CD14-positive monocyte (primary cell): ENCODE data around the gene PROM2. TPM values are rescaled to one million over a fixed set of nuclear protein-coding genes. Genes with fewer than 3 reads are reported as not detected.

Experiments used
- DNase-seq, 3 donors: peaks; one replicate each; pipeline ENCODE4 v3.0.0-alpha.2; 2011 to 2022
- H2AFZ ChIP-seq: 2 replicates; pipeline ENCODE4 v1.6.0; 2012; ENCODE audit warnings: mild to moderate bottlenecking, low read depth, low read length, inconsistent platforms; ENCODE audit not compliant: insufficient read depth, poor library complexity, severe bottlenecking
- H3K27ac ChIP-seq, 2 donors: 1 replicate in 1 of 2; 2 replicates in 1 of 2; pipeline ENCODE4 v1.5.1; 2012 to 2013; ENCODE audit warnings: low read length in 2 of 2, control low read depth in 1 of 2, inconsistent platforms in 1 of 2, low read depth in 1 of 2, mild to moderate bottlenecking in 1 of 2
- H3K27me3 ChIP-seq, 2 donors: one replicate each; pipeline versions ENCODE4 v1.6.0 to v1.6.1; 2011 to 2013; ENCODE audit warnings: low read length in 2 of 2; ENCODE audit not compliant: control insufficient read depth in 2 of 2, insufficient read depth in 2 of 2
- H3K36me3 ChIP-seq, 2 donors: replicated peaks in 1 of 2; 1 replicate in 1 of 2; 2 replicates in 1 of 2; pipeline versions ENCODE4 v1.5.1 to v1.6.1; 2012 to 2013; ENCODE audit warnings: low read length in 2 of 2, control low read depth in 1 of 2, inconsistent platforms in 1 of 2, mild to moderate bottlenecking in 1 of 2; ENCODE audit not compliant: insufficient read depth in 2 of 2, control insufficient read depth in 1 of 2
- H3K4me1 ChIP-seq, 2 donors: 1 replicate in 1 of 2; 2 replicates in 1 of 2; pipeline versions ENCODE4 v1.5.1 to v1.6.1; 2012 to 2013; ENCODE audit warnings: low read length in 2 of 2, control low read depth in 1 of 2, inconsistent platforms in 1 of 2, mild to moderate bottlenecking in 1 of 2, moderate library complexity in 1 of 2; ENCODE audit not compliant: insufficient read depth in 2 of 2, control insufficient read depth in 1 of 2
- H3K4me2 ChIP-seq: replicated peaks from 2 replicates; pipeline ENCODE3; 2012; ENCODE audit warnings: low read length, moderate library complexity, mild to moderate bottlenecking; ENCODE audit not compliant: poor library complexity, severe bottlenecking; ENCODE audit errors: extremely low read depth
- H3K4me3 ChIP-seq, 3 experiments: fragments of 200-600 bp in 1 of 3; sonication (generic) in 1 of 3; replicated peaks in 1 of 3; 1 replicate in 2 of 3; 2 replicates in 1 of 3; pipeline ENCODE4 v1.5.1; 2011 to 2013; ENCODE audit warnings: low read length in 3 of 3, mild to moderate bottlenecking in 3 of 3, control low read depth in 2 of 3, low read depth in 2 of 3, inconsistent platforms in 1 of 3, moderate library complexity in 1 of 3
- H3K79me2 ChIP-seq: 2 replicates; pipeline ENCODE4 v1.6.0; 2012; ENCODE audit warnings: mild to moderate bottlenecking, control low read depth, inconsistent platforms, low read length, moderate library complexity; ENCODE audit not compliant: insufficient read depth
- H3K9ac ChIP-seq: 2 replicates; pipeline ENCODE4 v1.6.0; 2017; ENCODE audit warnings: low read length, mild to moderate bottlenecking; ENCODE audit not compliant: insufficient read depth, poor library complexity, severe bottlenecking
- H3K9me3 ChIP-seq, 2 donors: replicated peaks in 1 of 2; 1 replicate in 1 of 2; 2 replicates in 1 of 2; pipeline versions ENCODE4 v1.5.1 to v1.6.1; 2012 to 2013; ENCODE audit warnings: low read length in 2 of 2, control low read depth in 1 of 2; ENCODE audit not compliant: control insufficient read depth in 1 of 2, insufficient read depth in 1 of 2
- H4K20me1 ChIP-seq: 2 replicates; pipeline ENCODE4 v1.6.0; 2012; ENCODE audit warnings: mild to moderate bottlenecking, low read length, control low read depth, moderate library complexity; ENCODE audit not compliant: insufficient read depth
- H3K27ac Mint-ChIP-seq, 7 donors: one replicate each; pipeline ENCODE4 v1.8.0; 2020; ENCODE audit warnings: mild to moderate bottlenecking in 7 of 7, mixed read lengths in 7 of 7, moderate library complexity in 6 of 7, inconsistent platforms in 2 of 7
- H3K27me3 Mint-ChIP-seq, 3 donors: one replicate each; pipeline ENCODE4 v1.8.0; 2021 to 2022; ENCODE audit warnings: low read depth in 3 of 3, mild to moderate bottlenecking in 3 of 3, mixed read lengths in 3 of 3, moderate library complexity in 3 of 3, inconsistent platforms in 1 of 3
- H3K36me3 Mint-ChIP-seq, 2 donors: one replicate each; pipeline ENCODE4 v1.8.0; 2020; ENCODE audit warnings: mixed read lengths in 2 of 2, inconsistent platforms in 1 of 2, mild to moderate bottlenecking in 1 of 2
- H3K4me1 Mint-ChIP-seq: one replicate; pipeline ENCODE4 v1.8.0; 2020; ENCODE audit warnings: mild to moderate bottlenecking, mixed read lengths
- H3K4me3 Mint-ChIP-seq, 2 donors: one replicate each; pipeline ENCODE4 v1.8.0; 2020; ENCODE audit warnings: mild to moderate bottlenecking in 2 of 2, mixed read lengths in 2 of 2, moderate library complexity in 1 of 2
- H3K9me3 Mint-ChIP-seq, 7 donors: one replicate each; pipeline ENCODE4 v1.8.0; 2020 to 2022; ENCODE audit warnings: mixed read lengths in 7 of 7, mild to moderate bottlenecking in 6 of 7, moderate library complexity in 6 of 7, inconsistent platforms in 2 of 7
- CTCF ChIP-seq: fragments of 200-600 bp; IDR thresholded peaks from one replicate; pipeline ENCODE4 v1.8.0; 2022; ENCODE audit warnings: antibody characterized with exemption, mild to moderate bottlenecking
- WGBS: methylation state at CpG from one replicate; pipeline ENCODE4 v1.1.5; 2013; ENCODE audit warnings: missing lambda C conversion rate; ENCODE audit not compliant: insufficient coverage; 5-methylcytosine and 5-hydroxymethylcytosine counted together
- intact Hi-C, 2 donors: fragments of 100-400 bp; cut with micrococcal nuclease; formaldehyde crosslinking; loops; one replicate each; pipeline versions ENCODE4 v1.15.0 to v1.15.1; 2023
- polyA plus RNA-seq, 3 donors: library from polyadenylated mRNA; depleted of rRNA in 1 of 3; unstranded in 2 of 3; stranded (reverse) in 1 of 3; fragments of 300-500 nt in 2 of 3; fragments of >200 nt in 1 of 3; fragmentation: Illumina TruSeq in 2 of 3; gene quantifications; 1 replicate in 2 of 3; 2 replicates in 1 of 3; pipeline ENCODE4 v1.2.3, GENCODE V29; 2012 to 2021

PROM2 gene
- polyA plus RNA-seq, 3 donors: 0.41 TPM; not detected in 2

GRCh38 chr2:95272299-95272751 is 1.9 kb upstream of the PROM2 start:
- H3K36me3 Mint-ChIP-seq: no peaks in the 10 kb centered on the region

GRCh38 chr2:95272781-95273180 is 1.5 kb upstream of the PROM2 start:
- Histone ChIP-seq H3K9me3 (no peaks in the 10 kb centered on the region), H3K36me3 (no peaks in the 10 kb centered on the region), H3K4me3 (no peak overlapping the region), H3K27me3 (no peaks in the 10 kb centered on the region), H3K4me2 (no peak overlapping the region), H3K9ac (no peak overlapping the region), H3K79me2 (no peaks in the 10 kb centered on the region), H3K27ac (no peak overlapping the region), H2AFZ (peak overlapping the region; percentile 31), H3K4me1 (no peaks in the 10 kb centered on the region), H4K20me1 (no peaks in the 10 kb centered on the region)
- peaks cover 0 to 1% (median 0%) of the 10 kb centered on the region in 7 donors for H3K9me3 Mint-ChIP-seq
- intact Hi-C loops: no loop called here
- no peak overlapping the region for H3K27ac Mint-ChIP-seq
- H3K4me1 Mint-ChIP-seq: no peaks in the 10 kb centered on the region
- H3K36me3 Mint-ChIP-seq: no peaks in the 10 kb centered on the region
- WGBS: no CpG with 5 or more reads among the region's 1 CpG
- H3K4me3 Mint-ChIP-seq: no peak overlapping the region
- DNase-seq: no peak
- peaks cover 0 to 6% (median 5%) of the 10 kb centered on the region in 3 donors for H3K27me3 Mint-ChIP-seq
- no peak for TF ChIP-seq CTCF

More at GRCh38 chr2:95272299-95272751, 1.9 kb upstream of the PROM2 start:
- Histone ChIP-seq H3K79me2 (no peaks in the 10 kb centered on the region), H3K4me2 (no peak overlapping the region), H3K9ac (no peak overlapping the region), H3K27ac (no peak overlapping the region), H2AFZ (no peak overlapping the region), H3K36me3 (no peaks in the 10 kb centered on the region), H4K20me1 (no peaks in the 10 kb centered on the region), H3K27me3 (no peaks in the 10 kb centered on the region), H3K4me1 (no peaks in the 10 kb centered on the region), H3K4me3 (no peak overlapping the region), H3K9me3 (no peaks in the 10 kb centered on the region)
- Mint-ChIP-seq H3K4me3 (no peak overlapping the region), H3K27me3 (peaks cover 0 to 6% (median 5%) of the 10 kb centered on the region in 3 donors), H3K27ac (no peak overlapping the region), H3K4me1 (no peaks in the 10 kb centered on the region), H3K9me3 (peaks cover 0 to 1% (median 0%) of the 10 kb centered on the region in 7 donors)
- DNase-seq: no peak
- 100% methylated on average over 1 of the region's 6 CpGs for WGBS
- intact Hi-C loops: no loop called here
- no peak for TF ChIP-seq CTCF
